Fibroblast of peridontal ligament (primary cell): ENCODE data around the gene ARL13B.
"Not testable (repeated sequence)": the region's sequence is repeated elsewhere in the genome, so short reads cannot be mapped to it uniquely, and the experiment has no call there.

Source experiments
- DNase-seq: peaks from one replicate; pipeline ENCODE4 v3.0.0-alpha.2; 2010; ENCODE audit errors: extremely low read depth

The ARL13B gene

GRCh38 chr3:93994056-93994455 lies 14.1 kb downstream of the ARL13B start:
- DNase-seq, result no peak

GRCh38 chr3:94001191-94001590 lies 21.2 kb downstream of the ARL13B start:
- no peak for DNase-seq

- no peak for DNase-seq
Observed at GRCh38 chr3:94001827-94002495, 22.0 kb downstream of the ARL13B start.

GRCh38 chr3:94004301-94004910 lies 24.5 kb downstream of the ARL13B start:
- DNase-seq, result peak; percentile 88

DNA sequence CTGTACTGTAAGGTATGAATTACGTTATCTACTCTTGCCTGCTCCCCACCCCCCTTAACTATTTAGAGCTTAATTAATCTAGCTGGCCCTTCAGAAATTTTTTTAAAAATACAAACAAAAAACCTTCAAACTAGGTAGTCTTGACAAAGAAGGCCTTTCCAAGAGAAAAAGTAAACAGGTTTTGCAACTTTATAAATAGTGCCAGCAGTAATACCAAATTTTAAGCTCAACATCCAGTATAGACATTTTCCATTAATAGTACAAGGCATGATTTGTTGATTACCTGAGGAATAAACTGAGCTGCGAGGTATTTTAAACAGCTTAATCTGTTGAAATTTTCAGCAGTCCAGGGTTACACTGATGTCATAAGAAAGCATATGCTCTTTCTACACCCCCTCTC lies 28.3 kb downstream of the ARL13B start:
- DNase-seq, result no peak

GRCh38 chr3:94009608-94010007 lies 29.7 kb downstream of the ARL13B start:
- no peak for DNase-seq

GRCh38 chr3:94011233-94011711 lies 31.3 kb downstream of the ARL13B start:
- DNase-seq, result no peak

DNA sequence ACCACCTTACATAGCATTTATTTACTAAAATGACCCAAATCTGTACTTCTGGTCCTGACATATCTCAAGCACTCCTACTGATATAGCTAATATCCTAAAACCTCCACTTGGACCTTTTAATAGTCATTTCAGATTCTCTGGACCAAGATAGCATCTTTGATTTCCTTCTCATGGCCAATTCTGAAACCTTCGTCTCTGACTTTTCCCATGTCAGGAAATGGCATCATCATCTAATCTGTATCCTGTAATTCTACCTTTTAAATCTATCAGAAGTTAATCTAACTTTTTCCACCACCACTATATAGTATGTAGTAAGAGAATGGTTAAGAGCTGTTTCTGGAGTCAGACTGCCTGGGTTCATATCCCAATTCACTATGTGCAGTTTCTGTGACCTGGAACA lies 32.2 kb downstream of the ARL13B start:
- no peak for DNase-seq

DNA sequence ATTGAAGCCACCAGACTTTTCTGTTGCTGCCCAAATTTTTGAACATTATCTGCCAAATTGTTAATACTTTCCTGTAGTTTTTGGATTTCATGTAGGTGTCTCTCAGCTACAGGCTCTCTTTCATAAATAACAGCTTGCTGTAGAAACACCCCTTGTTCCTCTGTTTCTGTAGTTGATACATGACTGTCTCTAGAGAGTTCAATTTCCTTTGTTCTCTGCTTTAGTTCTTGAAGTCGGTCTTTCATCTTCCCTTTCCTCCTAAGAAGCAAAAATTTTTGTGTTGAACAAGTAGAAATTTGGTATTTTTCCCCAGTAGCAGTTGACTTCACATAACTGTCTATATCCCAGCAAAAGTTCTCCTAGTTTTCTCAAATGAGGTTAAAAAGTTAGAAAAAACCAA lies 35.1 kb downstream of the ARL13B start:
- no peak for DNase-seq

GRCh38 chr3:94019659-94020058 lies 39.7 kb downstream of the ARL13B start:
- no peak for DNase-seq

GRCh38 chr3:94020293-94020692 lies 40.3 kb downstream of the ARL13B start:
- DNase-seq, result no peak

DNA sequence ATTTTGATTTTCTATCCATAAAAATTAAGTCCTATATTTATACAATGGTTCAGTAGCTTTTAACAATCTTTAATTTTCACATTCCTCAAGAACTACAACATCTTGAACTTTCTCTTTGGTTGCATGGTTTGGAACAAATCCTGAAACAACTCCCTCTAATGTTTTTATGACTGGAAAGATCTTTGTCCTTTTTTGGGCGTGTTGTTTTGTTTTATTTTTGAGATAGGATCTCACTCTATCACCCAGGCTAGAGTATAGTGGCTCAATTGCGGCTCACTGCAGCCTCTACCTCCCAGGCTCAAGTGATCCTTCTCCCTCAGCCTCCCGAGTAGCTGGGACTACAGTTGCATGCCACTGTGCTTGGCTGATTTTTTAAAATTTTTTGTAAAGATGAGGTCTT lies 44.4 kb downstream of the ARL13B start:
- peak; percentile 73 for DNase-seq

DNA sequence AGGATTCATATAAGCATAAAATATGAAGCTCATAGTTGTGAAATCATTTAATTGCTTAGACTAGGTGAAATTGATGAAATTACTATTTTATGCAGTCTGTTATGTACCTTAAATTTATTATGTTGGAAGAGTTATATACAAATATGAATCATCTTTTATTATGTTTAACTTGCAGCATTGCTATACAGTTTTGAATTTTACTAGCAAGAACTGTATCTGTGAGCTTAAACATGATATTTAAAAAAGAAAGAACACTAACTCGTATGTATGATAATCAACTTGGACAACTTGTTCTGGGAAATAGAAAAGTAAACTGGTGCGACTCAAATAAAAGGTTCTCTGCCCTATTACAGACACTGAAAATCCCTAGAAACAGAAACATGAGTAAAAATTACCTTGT lies 46.7 kb downstream of the ARL13B start:
- DNase-seq, result no peak

DNA sequence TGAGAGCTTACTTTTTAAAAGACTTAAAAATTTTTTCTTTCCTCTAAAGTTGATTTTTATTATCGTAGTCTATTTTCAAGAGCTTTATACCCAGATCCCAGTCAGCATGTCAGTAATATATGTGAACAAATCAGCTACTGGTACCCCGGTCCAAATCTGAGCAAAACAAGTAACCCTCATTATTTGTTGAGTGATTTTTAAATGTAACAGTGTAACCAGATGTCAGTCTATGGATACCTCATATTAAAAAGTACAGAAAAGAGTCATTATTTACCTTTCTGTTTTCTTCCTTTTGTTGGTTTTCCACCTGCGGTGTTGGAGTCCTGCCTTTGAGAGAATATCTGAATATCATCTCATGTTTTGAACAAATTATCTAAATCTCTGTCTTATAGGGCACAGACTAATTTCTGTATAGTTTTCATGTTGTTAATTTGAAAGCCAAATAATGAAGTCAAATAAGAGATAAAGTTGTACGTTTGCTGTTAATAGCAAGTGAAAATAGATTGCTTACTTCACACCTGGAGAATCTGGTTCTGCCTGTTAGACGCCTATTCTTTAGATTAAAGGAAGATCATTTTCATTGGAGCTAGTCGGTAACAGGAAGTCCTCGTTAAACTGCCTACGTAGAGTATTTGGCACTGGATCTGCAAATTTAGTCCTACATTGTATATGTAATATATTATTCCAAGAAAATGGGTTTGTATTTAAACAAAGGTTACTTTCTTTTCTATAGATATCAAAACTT lies 48.3 kb downstream of the ARL13B start, which contains the start of gene STX19:
Gene STX19, minus strand, starts transcription at position 505 of the 745 bp plus-strand sequence. CDS start 13,328 bp downstream, outside the sequence.
- no peak for DNase-seq

DNA sequence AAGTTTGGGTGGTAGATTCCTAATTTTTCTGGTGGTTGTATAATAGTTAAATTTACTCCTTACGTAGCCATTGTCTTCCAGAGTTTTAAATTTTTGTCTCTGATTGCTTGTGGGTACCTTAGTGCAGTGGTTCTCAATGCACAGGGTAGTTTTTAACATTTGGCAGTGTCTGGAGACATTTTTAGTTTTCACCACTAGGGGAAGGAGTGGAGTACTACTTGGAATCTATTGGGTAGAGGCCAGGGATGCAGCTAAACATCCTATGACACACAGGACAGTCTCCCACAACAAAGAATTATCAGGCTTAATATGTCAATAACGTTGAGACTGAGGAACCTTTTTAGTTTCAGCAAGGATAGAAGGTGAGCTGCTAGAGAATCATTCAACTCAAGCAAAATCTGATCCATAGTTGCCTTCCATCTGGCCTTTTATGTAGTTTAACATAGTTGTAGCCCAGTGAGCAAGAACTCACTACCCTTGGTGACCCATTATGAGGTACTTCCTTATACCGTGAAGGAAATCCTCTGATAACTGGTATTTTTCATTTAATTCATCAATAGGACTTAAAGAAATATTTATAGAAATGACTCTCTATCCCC lies 57.1 kb downstream of the ARL13B start:
- peak; percentile 52 for DNase-seq

DNA sequence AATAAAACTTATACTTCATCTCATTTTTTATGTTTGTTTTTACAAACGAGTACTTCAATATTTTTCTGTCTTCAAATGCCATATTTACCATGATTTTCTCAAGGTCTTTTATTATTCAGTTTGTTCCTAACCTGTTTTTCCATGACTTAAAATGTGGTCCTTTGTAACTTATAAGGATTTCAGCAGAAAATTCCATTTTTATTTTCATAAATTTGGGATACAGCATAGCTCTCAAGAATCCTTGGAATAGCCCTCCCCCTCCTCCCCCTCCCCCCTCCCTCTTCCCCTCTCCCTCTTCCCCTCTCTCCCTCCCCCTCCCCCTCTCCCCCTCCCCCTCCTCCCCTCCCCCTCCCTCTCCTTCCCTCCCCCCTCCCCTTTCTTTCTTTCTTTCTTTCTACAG lies 63.3 kb downstream of the ARL13B start:
- no peak for DNase-seq

GRCh38 chr3:94044100-94044936 lies 64.4 kb downstream of the ARL13B start:
- not testable (repeated sequence) for DNase-seq

GRCh38 chr3:94046533-94046932 lies 66.6 kb downstream of the ARL13B start:
- no peak for DNase-seq

DNA sequence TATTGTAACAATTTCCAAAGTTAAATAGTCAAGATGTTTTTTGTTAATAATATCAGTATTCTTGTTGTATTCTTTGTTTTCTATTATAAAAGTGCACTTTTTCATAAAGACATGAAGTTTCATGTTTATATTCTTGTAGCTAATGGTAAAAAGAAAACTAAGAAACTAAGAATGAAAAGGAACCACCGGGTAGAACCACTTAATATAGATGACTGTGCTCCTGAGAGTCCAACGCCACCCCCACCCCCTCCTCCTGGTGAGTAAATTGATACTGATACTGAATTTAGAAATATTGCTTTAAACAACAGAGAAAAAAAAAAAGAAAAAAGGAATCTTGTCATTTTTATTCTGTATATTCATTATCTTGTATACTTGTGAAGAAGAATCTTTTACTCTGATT lies 69.3 kb downstream of the ARL13B start:
- DNase-seq, result no peak

GRCh38 chr3:94050546-94050945 lies 70.6 kb downstream of the ARL13B start:
- DNase-seq, result no peak

DNA sequence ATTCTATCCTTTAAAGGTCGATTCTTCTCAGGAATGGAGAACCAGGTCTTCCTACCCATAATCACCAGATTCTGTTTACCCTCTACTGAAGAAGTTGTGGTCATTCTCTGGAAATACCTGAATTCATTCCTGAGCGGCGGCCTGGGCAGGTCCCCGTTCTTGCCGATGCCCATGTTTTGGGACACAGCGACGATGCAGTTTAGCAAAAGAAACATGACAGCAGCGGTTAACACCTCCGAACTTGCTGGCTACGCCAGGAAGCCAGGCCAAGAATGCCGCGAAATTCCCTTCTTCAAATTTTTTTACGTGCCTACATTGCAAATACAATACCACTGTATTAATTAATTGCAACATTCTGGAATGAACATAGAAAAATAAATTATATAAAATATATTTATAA lies 81.3 kb downstream of the ARL13B start:
- no peak for DNase-seq
